HepG2 (cell line): ENCODE results near the gene KCNJ2. TPM values are rescaled to one million over a fixed set of nuclear protein-coding genes. Genes with fewer than 3 reads are reported as not detected.

Experiments used
- ATAC-seq: fragments of 200-7000 bp; cut with Tn5 transposase; 3 replicates; pipeline ENCODE4 v1.9.1; 2020; ENCODE audit warnings: mild to moderate bottlenecking, moderate library complexity
- BruUV-seq: library from RNA; stranded (reverse); fragments of 400-500 nt; replicated peaks from 2 replicates; lab custom pipeline; 2021; lab: Mats Ljungman, UMichigan
- CTCF ChIA-PET: fragments of 300-600 bp; formaldehyde crosslinking; extraction: SDS; loops from one replicate; lab custom pipeline; 2021; ENCODE audit warnings: low total read pairs, inconsistent platforms, low intra/inter-chr PET ratio; lab: Yijun Ruan, JAX
- POLR2A ChIA-PET: fragments of 350-600 bp; sonication (Branson Sonifier 250); formaldehyde crosslinking; loops from one replicate; lab custom pipeline; 2020; ENCODE audit warnings: antibody characterized with exemption, inconsistent platforms; lab: Yijun Ruan, JAX
- DNase-seq: peaks from one replicate; pipeline ENCODE4 v3.0.0-alpha.2; 2015; ENCODE audit warnings: low spot score
- FAIRE-seq: peaks from 3 replicates; lab custom pipeline; 2011; peaks lifted over from hg19 to GRCh38; lab: Jason Lieb, UNC
- H2AFZ ChIP-seq: one replicate; pipeline ENCODE4 v1.6.1; 2011; ENCODE audit warnings: low read length, inconsistent platforms
- H3K27ac ChIP-seq: fragments of 300-600 bp; 3 replicates; pipeline ENCODE4 v1.8.0; 2011; ENCODE audit warnings: mixed run types, mild to moderate bottlenecking, mixed read lengths, low read length, inconsistent platforms; ENCODE audit not compliant: insufficient read depth; ENCODE audit errors: extremely low read length
- H3K27me3 ChIP-seq, 2 experiments: fragments of 200-600 bp in 1 of 2; 2 replicates in 1 of 2; 3 replicates in 1 of 2; pipeline versions ENCODE4 v1.6.0 to v1.8.0; 2011; ENCODE audit warnings: low read length in 2 of 2, mild to moderate bottlenecking in 2 of 2, moderate library complexity in 2 of 2, inconsistent platforms in 1 of 2; ENCODE audit not compliant: insufficient read depth in 2 of 2, control insufficient read depth in 1 of 2
- H3K36me3 ChIP-seq, 2 experiments: fragments of 200-600 bp in 1 of 2; replicated peaks in 1 of 2; 2 replicates in 1 of 2; 3 replicates in 1 of 2; pipeline versions ENCODE4 v1.5.1 to v1.8.0; 2011; ENCODE audit warnings: low read length in 2 of 2, inconsistent platforms in 1 of 2; ENCODE audit not compliant: insufficient read depth in 2 of 2, control insufficient read depth in 1 of 2
- H3K4me1 ChIP-seq: 2 replicates; pipeline ENCODE4 v1.5.1; 2012; ENCODE audit warnings: low read length, inconsistent platforms; ENCODE audit not compliant: insufficient read depth
- H3K4me2 ChIP-seq: 2 replicates; pipeline ENCODE4 v1.6.0; 2011; ENCODE audit warnings: low read depth, low read length, inconsistent platforms
- H3K4me3 ChIP-seq, 3 experiments: fragments of 200-600 bp in 1 of 3; sonication (generic), shearing (Covaris generic) in 1 of 3; replicated peaks in 1 of 3; 2 replicates each; pipeline ENCODE4 v1.5.1; 2011 to 2016; ENCODE audit warnings: low read length in 3 of 3, inconsistent platforms in 2 of 3, low read depth in 2 of 3, mild to moderate bottlenecking in 2 of 3, control low read depth in 1 of 3, mixed read lengths in 1 of 3; ENCODE audit not compliant: insufficient read depth in 1 of 3
- H3K79me2 ChIP-seq: one replicate; pipeline ENCODE4 v1.6.1; 2011; ENCODE audit warnings: low read length, inconsistent platforms; ENCODE audit not compliant: insufficient read depth
- H3K9ac ChIP-seq: 2 replicates; pipeline ENCODE4 v1.6.0; 2011; ENCODE audit warnings: mild to moderate bottlenecking, low read depth, low read length, inconsistent platforms; ENCODE audit not compliant: insufficient read depth
- H3K9me3 ChIP-seq: 2 replicates; pipeline ENCODE4 v1.5.1; 2012; ENCODE audit warnings: mild to moderate bottlenecking, low read length
- H4K20me1 ChIP-seq: 2 replicates; pipeline ENCODE4 v1.6.0; 2011; ENCODE audit warnings: inconsistent platforms, mild to moderate bottlenecking, low read length, moderate library complexity; ENCODE audit not compliant: insufficient read depth
- FOXA3 ChIP-seq: IDR thresholded peaks from 2 replicates; pipeline ENCODE4 v1.6.1; 2016; ENCODE audit warnings: missing genetic modification reagents, missing compliant biosample characterization
- FOXJ3 ChIP-seq: sonication (generic); formaldehyde crosslinking; IDR thresholded peaks from 2 replicates; pipeline ENCODE4 v1.4.0; 2020; ENCODE audit warnings: missing genetic modification reagents, mild to moderate bottlenecking, borderline replicate concordance
- SMAD1 ChIP-seq: sonication (generic); formaldehyde crosslinking; IDR thresholded peaks from 2 replicates; pipeline ENCODE4 v1.4.0; 2020; ENCODE audit warnings: missing genetic modification reagents, low read depth, mild to moderate bottlenecking, borderline replicate concordance
- TARDBP ChIP-seq: sonication (generic); formaldehyde crosslinking; IDR thresholded peaks from 2 replicates; pipeline ENCODE4 v1.8.0; 2022; ENCODE audit warnings: mild to moderate bottlenecking, missing genetic modification reagents
- XBP1 ChIP-seq: sonication (generic); formaldehyde crosslinking; IDR thresholded peaks from 2 replicates; pipeline ENCODE4 v1.5.0; 2020; ENCODE audit warnings: missing genetic modification reagents
- ZBTB3 ChIP-seq: sonication (generic); formaldehyde crosslinking; IDR thresholded peaks from 2 replicates; pipeline ENCODE4 v1.4.0; 2020; ENCODE audit warnings: low read depth, mild to moderate bottlenecking, moderate library complexity, missing genetic modification reagents, borderline replicate concordance
- ZFP82 ChIP-seq: sonication (generic); formaldehyde crosslinking; IDR thresholded peaks from 2 replicates; pipeline ENCODE4 v1.5.1; 2020; ENCODE audit warnings: mild to moderate bottlenecking, missing genetic modification reagents, borderline replicate concordance
- ZNF354B ChIP-seq: sonication (generic); formaldehyde crosslinking; IDR thresholded peaks from 2 replicates; pipeline ENCODE4 v1.8.0; 2022; ENCODE audit warnings: mild to moderate bottlenecking, missing genetic modification reagents
- ZNF432 ChIP-seq: sonication (generic); formaldehyde crosslinking; IDR thresholded peaks from 2 replicates; pipeline ENCODE4 v1.5.0; 2020; ENCODE audit warnings: missing genetic modification reagents, mild to moderate bottlenecking, borderline replicate concordance
- ZNF556 ChIP-seq: sonication (generic); formaldehyde crosslinking; IDR thresholded peaks from 2 replicates; pipeline ENCODE4 v1.4.0; 2020; ENCODE audit warnings: mild to moderate bottlenecking, missing genetic modification reagents, borderline replicate concordance
- ZNF747 ChIP-seq: sonication (generic); formaldehyde crosslinking; IDR thresholded peaks from 2 replicates; pipeline ENCODE4 v1.8.1; 2023; ENCODE audit warnings: missing genetic modification reagents, mild to moderate bottlenecking, borderline replicate concordance
- ZNF878 ChIP-seq: sonication (generic); formaldehyde crosslinking; IDR thresholded peaks from 2 replicates; pipeline ENCODE4 v1.8.1; 2023; ENCODE audit warnings: mild to moderate bottlenecking, missing genetic modification reagents, moderate library complexity
- whole genome bisulfite sequencing: methylation state at CpG from one replicate; pipeline ENCODE4 v1.1.6; 2017; ENCODE audit warnings: low lambda C conversion rate; 5-methylcytosine and 5-hydroxymethylcytosine counted together
- in situ Hi-C: cut with HindIII; loops from 2 replicates; pipeline ENCODE4 v1.10.0; 2017; ENCODE audit warnings: low pct_unique_long_range_greater_than_20kb; ENCODE audit not compliant: extremely low pct_ligation_motif_present
- intact Hi-C: fragments of 100-400 bp; cut with micrococcal nuclease; formaldehyde crosslinking; loops from one replicate; pipeline ENCODE4 v1.10.0; 2022; ENCODE audit not compliant: unreplicated experiment
- polyA plus RNA-seq, 8 experiments: library from polyadenylated mRNA; depleted of rRNA in 3 of 8; stranded (reverse) in 7 of 8; unstranded in 1 of 8; fragments of >200 nt; fragmentation: Illumina TruSeq in 4 of 8; extraction: Trizol in 4 of 8; gene quantifications; 2 replicates each; pipeline versions ENCODE4 v1.2.1 to v1.2.3, GENCODE V29; 2011 to 2016; ENCODE audit warnings: low read depth in 4 of 8, missing spikeins in 1 of 8, mixed read lengths in 1 of 8; ENCODE audit not compliant: insufficient read depth in 1 of 8
- total RNA-seq, 5 experiments: library from RNA; depleted of rRNA; stranded (reverse); fragments of >200 nt; fragmentation: Illumina TruSeq; extraction: Trizol; gene quantifications; 2 replicates each; pipeline ENCODE4 v1.2.3, GENCODE V29; 2016; ENCODE audit warnings: low read depth in 1 of 5
- TF ChIP-seq, protein P1 (sequence below): sonication (generic); formaldehyde crosslinking; IDR thresholded peaks from 2 replicates; pipeline ENCODE4 v1.4.0; 2020; ENCODE audit warnings: missing genetic modification reagents
- TF ChIP-seq, protein P2 (sequence below): sonication (generic); formaldehyde crosslinking; IDR thresholded peaks from 2 replicates; pipeline ENCODE4 v1.4.0; 2020; ENCODE audit warnings: missing genetic modification reagents, mild to moderate bottlenecking, borderline replicate concordance

The KCNJ2 gene
- total and polyA plus RNA-seq, 2 of the 13 experiments (the other 11 are each of a cell fraction or from before 2014, with no cell fraction given): not detected

DNA sequence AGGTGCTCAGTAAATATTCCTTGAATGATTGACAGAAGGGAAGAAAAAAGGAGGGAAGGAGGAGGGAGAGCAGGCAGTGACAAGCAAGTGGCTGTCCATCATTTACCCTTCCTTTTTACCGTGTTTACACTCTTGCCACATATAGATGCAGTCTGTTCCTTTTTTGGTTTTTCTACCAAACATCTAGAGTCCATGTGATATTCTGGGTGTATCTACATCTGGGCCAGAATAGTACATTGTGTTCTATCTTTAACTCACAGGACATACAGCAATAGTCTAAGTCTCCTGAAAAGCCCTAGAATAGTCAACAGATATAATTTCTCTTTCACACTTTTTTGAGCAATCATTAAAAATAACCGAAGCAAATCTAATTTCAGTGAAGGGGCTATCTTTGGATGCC lies 33.5 kb downstream of the KCNJ2 start:
- no peak overlapping the region for H3K4me3 ChIP-seq
- peaks cover 51% of the 10 kb centered on the region for H3K9me3 ChIP-seq
- ChIA-PET POLR2A (no interaction called here), CTCF (no interaction called here)
- no peaks in the 10 kb centered on the region for H4K20me1 ChIP-seq
- FAIRE-seq: no peak
- in situ Hi-C loops: no loop called here
- no peak for DNase-seq
- H3K4me2 ChIP-seq: no peak overlapping the region
- H3K79me2 ChIP-seq: no peaks in the 10 kb centered on the region
- no peak overlapping the region for H3K9ac ChIP-seq
- TF ChIP-seq, protein P1, sequence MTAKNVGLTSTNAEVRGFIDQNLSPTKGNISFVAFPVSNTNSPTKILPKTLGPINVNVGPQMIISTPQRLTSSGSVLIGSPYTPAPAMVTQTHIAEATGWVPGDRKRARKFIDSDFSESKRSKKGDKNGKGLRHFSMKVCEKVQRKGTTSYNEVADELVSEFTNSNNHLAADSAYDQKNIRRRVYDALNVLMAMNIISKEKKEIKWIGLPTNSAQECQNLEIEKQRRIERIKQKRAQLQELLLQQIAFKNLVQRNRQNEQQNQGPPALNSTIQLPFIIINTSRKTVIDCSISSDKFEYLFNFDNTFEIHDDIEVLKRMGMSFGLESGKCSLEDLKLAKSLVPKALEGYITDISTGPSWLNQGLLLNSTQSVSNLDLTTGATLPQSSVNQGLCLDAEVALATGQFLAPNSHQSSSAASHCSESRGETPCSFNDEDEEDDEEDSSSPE: no peak
- TF ChIP-seq FOXA3 (CRISPR knock-in tag) (no peak), ZFP82 (CRISPR knock-in tag) (no peak), ZNF878 (CRISPR knock-in tag) (no peak), FOXJ3 (CRISPR knock-in tag) (no peak), XBP1 (no peak), ZNF556 (no peak), ZNF747 (CRISPR knock-in tag) (no peak), TARDBP (no peak)
- H3K36me3 ChIP-seq: no peaks in the 10 kb centered on the region
- no peak overlapping the region for H2AFZ ChIP-seq
- intact Hi-C loops: no loop called here
- H3K27me3 ChIP-seq: no peaks in the 10 kb centered on the region
- ATAC-seq: no peak
- H3K27ac ChIP-seq: no peak overlapping the region
- no TSS peak for BruUV-seq
- 3% methylated on average over 2 of the region's 2 CpGs for WGBS
- no peaks in the 10 kb centered on the region for H3K4me1 ChIP-seq

DNA sequence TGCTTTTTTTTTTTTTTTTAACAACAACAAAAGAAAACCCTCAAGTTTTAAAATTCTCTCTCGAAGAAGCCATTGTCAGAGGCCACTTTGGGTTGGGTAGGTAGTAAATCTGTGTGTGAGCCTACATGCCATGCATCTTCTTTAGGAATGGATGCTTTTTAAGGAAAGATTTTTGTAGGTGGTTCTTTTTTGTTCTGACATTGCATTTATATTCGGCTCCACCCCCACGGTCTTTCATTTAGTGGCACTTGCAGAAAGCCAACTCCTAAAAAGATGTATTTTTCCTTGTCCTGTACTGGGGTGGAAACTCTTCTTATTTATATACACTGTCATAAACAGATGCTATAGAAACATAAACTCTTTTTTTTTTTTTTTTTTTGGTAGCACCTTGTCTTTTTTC lies 35.1 kb downstream of the KCNJ2 start:
- Histone ChIP-seq H3K4me1 (no peaks in the 10 kb centered on the region), H3K9me3 (peaks cover 55% of the 10 kb centered on the region), H3K27ac (no peak overlapping the region), H2AFZ (no peak overlapping the region), H3K4me2 (no peak overlapping the region), H3K27me3 (no peaks in the 10 kb centered on the region), H3K79me2 (no peaks in the 10 kb centered on the region), H3K36me3 (no peaks in the 10 kb centered on the region), H4K20me1 (no peaks in the 10 kb centered on the region), H3K9ac (no peak overlapping the region), H3K4me3 (no peak overlapping the region)
- no peak for DNase-seq
- no peak for FAIRE-seq
- intact Hi-C loops (no loop called here), in situ Hi-C loops (no loop called here)
- POLR2A ChIA-PET: no interaction called here
- TF ChIP-seq SMAD1 (CRISPR knock-in tag): no peak
- no peak for TF ChIP-seq ZBTB3 (CRISPR knock-in tag)
- TF ChIP-seq, protein P2, sequence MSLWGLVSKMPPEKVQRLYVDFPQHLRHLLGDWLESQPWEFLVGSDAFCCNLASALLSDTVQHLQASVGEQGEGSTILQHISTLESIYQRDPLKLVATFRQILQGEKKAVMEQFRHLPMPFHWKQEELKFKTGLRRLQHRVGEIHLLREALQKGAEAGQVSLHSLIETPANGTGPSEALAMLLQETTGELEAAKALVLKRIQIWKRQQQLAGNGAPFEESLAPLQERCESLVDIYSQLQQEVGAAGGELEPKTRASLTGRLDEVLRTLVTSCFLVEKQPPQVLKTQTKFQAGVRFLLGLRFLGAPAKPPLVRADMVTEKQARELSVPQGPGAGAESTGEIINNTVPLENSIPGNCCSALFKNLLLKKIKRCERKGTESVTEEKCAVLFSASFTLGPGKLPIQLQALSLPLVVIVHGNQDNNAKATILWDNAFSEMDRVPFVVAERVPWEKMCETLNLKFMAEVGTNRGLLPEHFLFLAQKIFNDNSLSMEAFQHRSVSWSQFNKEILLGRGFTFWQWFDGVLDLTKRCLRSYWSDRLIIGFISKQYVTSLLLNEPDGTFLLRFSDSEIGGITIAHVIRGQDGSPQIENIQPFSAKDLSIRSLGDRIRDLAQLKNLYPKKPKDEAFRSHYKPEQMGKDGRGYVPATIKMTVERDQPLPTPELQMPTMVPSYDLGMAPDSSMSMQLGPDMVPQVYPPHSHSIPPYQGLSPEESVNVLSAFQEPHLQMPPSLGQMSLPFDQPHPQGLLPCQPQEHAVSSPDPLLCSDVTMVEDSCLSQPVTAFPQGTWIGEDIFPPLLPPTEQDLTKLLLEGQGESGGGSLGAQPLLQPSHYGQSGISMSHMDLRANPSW (CRISPR knock-in tag): no peak
- no peak for TF ChIP-seq ZNF354B (CRISPR knock-in tag)
- TF ChIP-seq ZNF432 (CRISPR knock-in tag): no peak
- BruUV-seq: no TSS peak
- ATAC-seq: no peak
- CTCF ChIA-PET: no interaction called here
- 4% methylated on average over 3 of the region's 3 CpGs for WGBS
